HG02938 (cell line): Measurements from ENCODE around the gene NEO1.

Experiments
- ATAC-seq: cut with Tn5 transposase; IDR thresholded peaks from one replicate; pipeline ENCODE4 v1.9.1; 2021; ENCODE audit warnings: mild to moderate bottlenecking, moderate library complexity; ENCODE audit not compliant: unreplicated experiment

Gene NEO1

DNA sequence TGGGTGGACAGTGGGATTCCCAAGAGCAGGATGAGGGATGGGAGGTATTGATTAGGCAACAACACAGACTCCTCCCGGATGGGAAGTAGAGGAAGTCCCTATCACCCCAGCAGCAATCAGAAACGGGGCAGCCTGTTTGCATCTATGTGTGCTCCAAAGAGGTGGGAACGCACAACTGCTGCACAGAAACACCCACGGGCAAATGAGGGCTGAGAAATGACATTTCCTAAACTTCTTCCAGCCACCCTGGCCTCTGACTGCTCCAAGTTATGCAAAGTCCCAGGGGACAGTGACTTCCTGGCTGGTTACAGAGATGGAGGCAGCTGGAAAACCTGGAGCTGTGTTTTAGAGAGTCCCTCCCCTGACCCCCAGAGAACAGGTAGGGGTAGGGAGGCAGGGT, 273.9 kb downstream of the NEO1 start:
- no peak for ATAC-seq

DNA sequence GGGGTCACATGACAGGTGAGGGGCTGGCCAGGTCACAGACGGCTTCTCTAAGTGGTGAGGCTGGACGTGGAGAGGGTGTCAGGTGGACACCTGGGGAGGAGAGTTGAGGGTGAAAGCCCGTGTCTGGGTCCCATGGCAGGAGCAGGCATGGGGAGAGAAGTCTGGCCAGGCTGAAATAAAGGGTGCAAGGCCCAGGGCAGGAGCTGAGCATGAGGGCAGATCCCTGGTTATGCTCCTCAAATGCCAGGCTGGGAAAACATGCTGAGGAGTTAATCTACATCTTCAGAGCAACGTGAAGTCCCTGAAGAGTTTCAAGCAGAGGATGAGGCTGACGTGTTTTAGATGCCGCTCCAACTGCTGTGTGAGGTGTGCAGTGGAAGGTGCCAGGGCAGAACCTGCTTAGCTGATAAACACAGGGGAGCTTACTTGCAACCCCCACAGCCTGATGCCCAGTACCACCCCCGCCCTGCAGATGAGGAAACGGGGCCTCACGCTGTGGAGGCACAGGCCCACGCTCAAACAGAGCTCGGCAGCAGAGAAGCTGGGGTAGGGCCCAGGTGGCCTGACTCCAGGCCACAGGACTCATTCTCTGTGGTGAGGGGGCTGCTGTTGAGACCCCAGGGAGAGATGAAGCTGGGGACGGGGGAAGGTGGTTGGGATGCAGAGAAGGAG, 276.0 kb downstream of the NEO1 start:
- ATAC-seq = no peak

DNA sequence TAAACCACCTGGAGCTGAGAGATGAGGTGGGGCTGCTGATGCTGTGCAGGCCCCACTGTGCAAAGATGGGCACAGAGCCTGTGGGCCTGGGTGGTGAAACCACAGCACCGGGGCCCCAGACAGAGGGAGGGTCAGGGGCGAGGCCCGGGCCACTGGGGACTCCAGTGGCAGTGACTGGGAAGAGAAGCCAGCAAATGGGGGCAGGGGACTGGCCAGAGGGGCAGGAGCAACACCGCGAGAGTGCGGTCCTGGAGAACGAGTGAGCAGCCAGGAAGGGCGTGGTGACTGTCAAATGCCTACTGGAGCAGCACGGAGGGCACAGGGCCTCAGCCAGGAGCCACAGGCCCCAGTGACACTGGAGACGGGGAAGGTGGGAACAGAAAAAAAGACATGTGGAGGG, 276.7 kb downstream of the NEO1 start:
- no peak for ATAC-seq

- no peak for ATAC-seq
Measured at GRCh38 chr15:73329501-73330200, 277.4 kb downstream of the NEO1 start.

- no peak for ATAC-seq
Measured at GRCh38 chr15:73330206-73331051, 278.2 kb downstream of the NEO1 start.

GRCh38 chr15:73331501-73331900, 279.2 kb downstream of the NEO1 start:
- ATAC-seq = no peak

DNA sequence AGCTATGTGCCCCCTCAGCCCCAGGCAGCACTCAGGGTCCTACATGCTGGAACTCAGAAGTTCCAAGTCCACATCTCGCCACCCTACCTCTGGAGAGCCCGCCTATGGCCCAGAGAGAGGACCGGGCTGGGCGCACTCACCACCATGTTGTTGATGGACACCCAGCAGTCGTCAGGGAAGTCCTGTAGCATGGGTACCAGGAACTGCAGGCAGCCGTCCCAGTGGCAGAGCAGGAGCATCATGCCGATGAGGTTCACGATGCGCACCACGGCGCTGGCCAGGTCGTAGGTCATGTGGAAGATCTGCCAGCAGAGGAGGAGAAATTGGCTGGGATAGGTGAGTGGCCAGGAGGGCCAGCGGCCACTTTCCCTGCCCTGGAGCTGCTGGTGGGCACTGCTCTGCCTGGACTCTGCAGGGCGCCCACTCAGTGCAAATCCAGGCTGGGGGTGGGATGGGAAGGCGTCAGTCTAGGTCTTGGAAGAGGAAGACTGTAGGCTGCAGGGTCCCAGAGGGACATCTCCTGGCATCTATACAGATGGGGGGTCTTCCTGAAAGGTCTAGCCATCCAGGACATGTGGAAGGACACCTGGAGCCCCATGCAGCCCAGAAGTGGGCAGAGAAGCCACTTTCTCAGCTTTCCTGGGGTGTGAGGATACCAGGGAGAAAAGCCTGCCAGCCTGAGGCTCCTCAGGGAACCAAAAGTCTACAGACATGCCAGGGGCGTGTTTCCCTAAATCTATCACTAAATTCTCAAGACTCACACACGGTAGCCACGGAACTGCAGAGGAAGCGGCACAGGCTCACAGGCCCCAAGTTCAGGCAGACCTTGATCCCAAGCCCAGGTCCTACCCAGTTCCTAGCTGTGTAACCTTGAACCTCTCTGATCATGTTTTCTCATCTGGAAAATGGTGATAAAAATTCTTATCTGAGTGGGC, 280.0 kb downstream of the NEO1 start:
- no peak for ATAC-seq

GRCh38 chr15:73333001-73333400, 280.7 kb downstream of the NEO1 start:
- ATAC-seq = no peak

GRCh38 chr15:73334086-73334485, 281.8 kb downstream of the NEO1 start:
- no peak for ATAC-seq

DNA sequence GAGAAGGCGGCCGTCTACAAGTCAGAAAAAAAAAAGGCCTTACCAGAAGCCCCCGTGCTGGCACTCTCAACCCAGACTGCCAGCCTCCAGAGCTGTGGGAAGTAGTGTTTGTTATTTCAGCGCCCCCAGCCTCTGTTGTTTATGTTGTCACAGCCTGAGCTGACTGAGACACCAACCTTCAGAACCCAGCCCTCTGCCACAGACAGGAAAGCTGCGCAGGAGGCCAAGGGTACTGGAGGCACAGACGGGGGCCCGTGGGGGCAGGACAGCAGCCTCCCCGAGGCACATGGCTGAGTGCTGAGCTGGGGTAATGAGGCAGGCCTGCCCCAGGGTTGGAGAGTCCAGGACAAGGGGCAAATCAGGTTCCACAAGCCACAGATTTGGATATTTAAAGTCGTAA, 282.8 kb downstream of the NEO1 start:
- no peak for ATAC-seq

DNA sequence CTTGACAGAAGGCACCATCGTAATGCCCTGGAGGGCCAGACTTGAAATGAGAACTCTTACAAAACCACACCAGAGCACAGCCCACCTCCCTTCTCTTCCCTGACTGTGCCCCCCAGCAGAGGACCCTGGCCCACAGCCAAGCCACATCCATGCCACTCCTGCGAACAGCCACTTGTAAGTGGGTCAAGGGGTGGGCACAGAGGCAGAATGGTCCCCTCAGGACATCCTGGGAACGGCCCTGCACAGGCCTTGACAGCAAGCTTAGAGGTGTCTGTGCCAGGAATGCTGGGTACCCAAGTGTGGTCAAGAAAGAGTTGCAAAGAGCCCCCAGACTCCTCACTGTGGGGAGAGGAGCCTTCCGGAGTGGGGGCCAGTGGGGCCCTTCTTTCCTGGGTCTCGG, 283.2 kb downstream of the NEO1 start:
- ATAC-seq = no peak

- ATAC-seq = no peak
Measured at GRCh38 chr15:73336756-73337155, 284.5 kb downstream of the NEO1 start.

DNA sequence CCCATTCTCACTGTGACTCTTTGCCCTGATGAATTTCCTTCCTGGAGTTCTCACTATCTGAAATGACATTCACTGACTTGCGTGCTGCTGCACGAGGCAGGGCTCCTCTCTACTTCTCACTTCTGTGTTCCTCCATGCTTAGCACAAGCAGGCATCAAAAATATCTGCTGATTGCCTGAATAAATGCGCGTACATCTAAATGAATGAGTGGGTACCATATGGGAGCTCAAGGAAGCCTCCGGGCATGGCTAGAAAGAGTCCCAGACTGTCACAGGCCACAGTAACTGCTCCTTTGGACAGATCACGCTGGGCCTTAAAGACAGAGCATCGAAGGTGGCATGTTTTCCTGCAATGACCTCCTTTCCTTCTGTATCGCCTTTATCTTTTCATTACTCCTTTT, 284.9 kb downstream of the NEO1 start:
- no peak for ATAC-seq

DNA sequence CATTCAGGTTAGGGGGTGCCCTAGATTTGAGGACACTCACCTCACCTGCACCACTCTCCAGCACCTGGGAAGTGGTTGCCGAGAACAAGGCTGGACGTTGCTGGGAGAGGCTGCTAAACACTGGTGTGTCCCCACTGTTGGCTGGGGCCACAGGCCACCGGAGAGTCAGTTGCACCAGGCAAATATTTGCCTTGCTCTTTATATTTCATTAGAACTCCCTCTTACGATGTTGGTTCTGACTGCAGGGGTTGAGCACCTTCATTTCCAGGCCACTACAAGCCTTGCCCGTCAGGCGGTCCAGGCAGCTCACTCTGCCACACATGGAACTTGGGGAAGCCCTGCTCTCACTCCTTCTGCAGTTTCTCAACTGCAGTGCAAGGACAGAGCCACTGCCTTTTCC, 285.8 kb downstream of the NEO1 start:
- ATAC-seq = no peak

- ATAC-seq = no peak
Measured at GRCh38 chr15:73338606-73339374, 286.5 kb downstream of the NEO1 start.

DNA sequence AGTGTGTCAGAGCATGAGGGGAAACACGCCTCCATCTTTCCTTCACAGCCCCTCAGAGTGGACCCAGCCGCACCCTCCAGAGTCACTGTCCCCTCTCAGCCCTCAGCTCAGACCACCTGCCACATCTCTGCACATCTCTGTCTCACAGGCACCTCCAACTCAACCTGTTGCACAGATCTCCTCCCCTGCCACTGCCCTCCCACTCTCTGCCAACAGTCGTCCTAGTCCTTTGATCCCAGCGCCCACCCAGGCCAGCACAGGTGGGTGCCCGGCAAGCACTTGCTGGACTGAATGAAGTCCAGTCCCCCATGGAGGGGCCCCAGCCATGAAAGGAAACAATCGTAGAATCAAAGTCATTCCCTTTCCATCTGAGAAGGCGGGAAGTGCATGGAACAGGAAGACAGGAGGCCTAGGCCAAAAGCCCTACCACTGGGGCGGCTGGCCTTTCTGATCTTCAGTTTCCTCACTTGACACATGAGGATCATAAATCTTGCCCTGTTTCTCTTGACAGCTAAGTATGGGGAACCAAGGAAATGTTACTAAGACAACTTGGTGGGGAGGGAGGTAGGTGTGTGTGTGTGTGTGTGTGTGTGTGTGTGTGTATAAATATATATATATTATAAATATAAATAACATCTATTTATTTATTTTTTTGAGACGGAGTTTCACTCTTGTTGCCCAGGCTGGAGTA, 288.4 kb downstream of the NEO1 start:
- ATAC-seq = no peak

DNA sequence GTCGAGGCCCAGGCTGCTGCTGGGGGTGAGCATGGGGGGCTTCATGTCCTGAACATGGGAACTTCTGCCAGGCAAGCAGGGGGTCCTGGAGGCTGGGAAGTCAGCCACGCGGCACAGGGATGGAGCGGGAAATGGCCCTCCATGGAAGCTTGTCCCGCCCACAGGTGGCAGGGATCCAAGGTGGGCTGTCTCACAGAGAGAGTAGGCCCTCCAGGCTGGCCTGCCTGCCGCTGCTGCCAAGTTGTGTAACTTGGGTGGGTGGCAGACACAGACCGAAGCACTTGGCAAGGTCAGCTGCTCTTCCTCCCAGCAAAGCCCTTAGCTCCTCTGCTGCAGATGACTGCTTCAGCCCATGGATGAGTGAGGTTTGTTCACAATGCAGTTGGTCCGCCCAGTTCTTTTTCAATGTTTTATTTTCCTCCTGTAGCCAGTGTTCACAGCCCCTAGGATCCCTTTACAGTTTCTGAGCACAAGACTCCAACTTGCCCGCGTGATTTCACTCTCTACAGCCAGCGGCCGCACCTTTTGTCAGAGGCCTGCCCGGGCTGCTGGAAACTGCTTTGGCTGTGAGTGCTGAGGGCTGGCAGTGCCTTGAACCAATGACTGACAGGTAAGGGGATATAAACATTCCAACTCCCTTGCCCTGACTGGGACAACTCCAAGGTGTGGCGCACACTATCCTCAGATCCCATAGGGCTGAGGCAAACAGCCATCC, 289.8 kb downstream of the NEO1 start:
- ATAC-seq = no peak

- ATAC-seq = no peak
Measured at GRCh38 chr15:73344056-73344455, 291.8 kb downstream of the NEO1 start.

GRCh38 chr15:73345658-73346057, 293.4 kb downstream of the NEO1 start:
- no peak for ATAC-seq
